Keratinocyte (primary cell): ENCODE measurements around the gene RNF215.

ENCODE experiments used
- CTCF ChIP-seq, 3 experiments: IDR thresholded peaks in 1 of 3; conservative IDR thresholded peaks in 1 of 3; optimal IDR thresholded peaks in 1 of 3; 2 replicates in 2 of 3; 3 replicates in 1 of 3; pipeline versions ENCODE3 to v1.5.1; 2011; ENCODE audit warnings: low read length in 3 of 3, mild to moderate bottlenecking in 3 of 3, moderate library complexity in 2 of 3, control low read depth in 1 of 3, inconsistent platforms in 1 of 3; ENCODE audit not compliant: insufficient read depth in 2 of 3; ENCODE audit errors: extremely low read depth in 1 of 3
- EZH2 ChIP-seq: IDR thresholded peaks from one replicate; pipeline ENCODE4 v1.6.1; 2012; ENCODE audit warnings: inconsistent platforms, mild to moderate bottlenecking, low read length, moderate library complexity

- TF ChIP-seq CTCF (optimal IDR thresholded peaks at IDR 0.05 in 1 of 3, IDR thresholded peaks at IDR 0.05 in 1 of 3, conservative IDR thresholded peaks at IDR 0.05 in 1 of 3; ENCODE audit: extremely low read depth in 1 of 3, insufficient read depth in 2 of 3, low read length in 3 of 3) (peak; percentile 84 to 98 (median 90)), EZH2 (no peak)
These were observed 3.9 kb upstream of the RNF215 start for GRCh38 chr22:30390974-30391691.
